Measurements from ENCODE around the gene RTBDN.
A peak's percentile ranks its signal among the peaks of the same experiment; 100 is the strongest.

RTBDN gene

GRCh38 chr19:12872941-12873890 lies 38.8 kb upstream of the RTBDN start:
- peak; percentile 43 for DNase-seq (ENCODE audit: low read depth, low spot score)

DNA sequence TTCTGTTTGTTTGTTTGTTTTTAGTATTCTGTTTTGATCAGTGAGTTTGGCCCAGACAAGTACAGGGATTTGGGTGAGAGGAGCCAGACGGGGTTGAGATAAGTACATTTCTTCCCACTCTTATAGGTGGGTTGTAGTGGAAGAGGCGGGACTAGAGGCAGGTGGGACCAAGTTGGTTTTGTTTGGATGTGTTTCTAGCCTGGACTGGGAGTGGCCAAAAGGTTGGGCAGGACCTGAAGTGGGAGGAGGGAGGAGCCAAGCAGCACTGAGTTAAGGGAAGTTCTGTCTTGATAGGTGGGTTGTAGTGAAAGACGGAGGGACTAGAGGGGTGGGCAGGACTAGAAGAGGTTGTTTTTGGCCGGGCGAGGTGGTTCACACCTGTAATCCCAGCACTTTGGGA lies 37.9 kb upstream of the RTBDN start:
- in situ Hi-C loops (cut with HindIII; ENCODE audit: low sequenced_read_pairs) = no loop called here
- no peak for DNase-seq (ENCODE audit: low read depth, low spot score)
- TF ChIP-seq, protein P1, sequence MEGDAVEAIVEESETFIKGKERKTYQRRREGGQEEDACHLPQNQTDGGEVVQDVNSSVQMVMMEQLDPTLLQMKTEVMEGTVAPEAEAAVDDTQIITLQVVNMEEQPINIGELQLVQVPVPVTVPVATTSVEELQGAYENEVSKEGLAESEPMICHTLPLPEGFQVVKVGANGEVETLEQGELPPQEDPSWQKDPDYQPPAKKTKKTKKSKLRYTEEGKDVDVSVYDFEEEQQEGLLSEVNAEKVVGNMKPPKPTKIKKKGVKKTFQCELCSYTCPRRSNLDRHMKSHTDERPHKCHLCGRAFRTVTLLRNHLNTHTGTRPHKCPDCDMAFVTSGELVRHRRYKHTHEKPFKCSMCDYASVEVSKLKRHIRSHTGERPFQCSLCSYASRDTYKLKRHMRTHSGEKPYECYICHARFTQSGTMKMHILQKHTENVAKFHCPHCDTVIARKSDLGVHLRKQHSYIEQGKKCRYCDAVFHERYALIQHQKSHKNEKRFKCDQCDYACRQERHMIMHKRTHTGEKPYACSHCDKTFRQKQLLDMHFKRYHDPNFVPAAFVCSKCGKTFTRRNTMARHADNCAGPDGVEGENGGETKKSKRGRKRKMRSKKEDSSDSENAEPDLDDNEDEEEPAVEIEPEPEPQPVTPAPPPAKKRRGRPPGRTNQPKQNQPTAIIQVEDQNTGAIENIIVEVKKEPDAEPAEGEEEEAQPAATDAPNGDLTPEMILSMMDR (IDR thresholded peaks at IDR 0.05; ENCODE audit: low read depth, low read length) = no peak
- no peak overlapping the region for H3K4me3 ChIP-seq (ENCODE audit: low read depth, low read length)

More at GRCh38 chr19:12872941-12873890, 38.8 kb upstream of the RTBDN start:
- H3K4me3 ChIP-seq (ENCODE audit: low read depth, low read length) = no peak overlapping the region
- TF ChIP-seq, protein P1 (IDR thresholded peaks at IDR 0.05; ENCODE audit: low read depth, low read length) = no peak
- in situ Hi-C loops (cut with HindIII; ENCODE audit: low sequenced_read_pairs) = no loop called here

- in situ Hi-C loops (cut with HindIII; ENCODE audit: low sequenced_read_pairs) = no loop called here
- TF ChIP-seq, protein P1 (IDR thresholded peaks at IDR 0.05; ENCODE audit: low read depth, low read length) = no peak
- no peak for DNase-seq (ENCODE audit: low read depth, low spot score)
- H3K4me3 ChIP-seq (ENCODE audit: low read depth, low read length) = no peak overlapping the region
Measured at GRCh38 chr19:12871681-12872080, 37.3 kb upstream of the RTBDN start.

- H3K4me3 ChIP-seq (ENCODE audit: low read depth, low read length) = no peak overlapping the region
- no peak for DNase-seq (ENCODE audit: low read depth, low spot score)
- in situ Hi-C loops (cut with HindIII; ENCODE audit: low sequenced_read_pairs) = no loop called here
- TF ChIP-seq, protein P1 (IDR thresholded peaks at IDR 0.05; ENCODE audit: low read depth, low read length) = no peak
Measured at GRCh38 chr19:12868540-12869112, 34.2 kb upstream of the RTBDN start.

GRCh38 chr19:12867120-12868099 lies 33.0 kb upstream of the RTBDN start:
- DNase-seq (ENCODE audit: low read depth, low spot score) = peak; percentile 42
- in situ Hi-C loops (cut with HindIII; ENCODE audit: low sequenced_read_pairs) = no loop called here
- TF ChIP-seq, protein P1 (IDR thresholded peaks at IDR 0.05; ENCODE audit: low read depth, low read length) = no peak
- peak overlapping the region; percentile 26 for H3K4me3 ChIP-seq (ENCODE audit: low read depth, low read length)

All from astrocyte of the spinal cord (primary cell).